ENCODE data around the gene NR3C2.
"Not testable (repeated sequence)": the region's sequence is repeated elsewhere in the genome, so short reads cannot be mapped to it uniquely, and the experiment has no call there.

DNA sequence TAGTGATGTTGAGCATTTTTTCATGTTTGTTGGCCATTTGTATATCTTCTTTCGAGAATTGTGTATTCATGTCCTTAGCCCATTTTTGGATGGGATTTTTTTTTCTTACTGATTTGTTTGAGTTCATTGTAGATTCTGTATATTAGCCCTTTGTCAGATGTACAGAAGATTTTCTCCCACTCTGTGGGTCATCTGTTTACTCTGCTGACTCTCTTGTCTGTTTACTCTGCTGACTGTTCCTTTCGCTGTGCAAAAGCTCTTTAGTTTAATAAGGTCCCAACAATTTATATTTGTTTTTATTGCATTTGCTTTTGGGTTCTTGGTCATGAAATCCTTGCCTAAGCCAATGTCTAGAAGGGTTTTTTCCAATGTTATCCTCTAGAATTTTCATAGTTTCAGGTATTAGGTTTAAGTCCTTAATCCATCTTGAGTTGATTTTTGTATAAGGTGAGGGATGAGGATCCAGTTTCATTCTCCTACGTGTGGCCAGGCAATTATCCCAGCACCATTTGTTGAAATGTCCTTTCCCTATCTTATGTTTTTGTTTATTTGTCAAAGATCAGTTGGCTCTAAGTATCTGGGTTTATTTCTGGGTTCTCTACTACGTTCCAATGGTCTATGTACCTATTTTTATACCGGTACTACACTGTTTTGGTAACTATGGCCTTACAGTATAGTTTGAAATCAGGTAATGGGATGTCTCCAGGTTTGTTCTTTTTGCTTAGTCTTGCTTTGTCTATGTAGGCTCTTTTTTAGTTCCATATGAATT lies 254.6 kb downstream of the NR3C2 start:
- TF ChIP-seq POLR2A, POLR2AphosphoS5 (IDR thresholded peaks at IDR 0.05): not testable (repeated sequence)

Data from stomach (tissue), 4 donors.